C1 segment of cervical spinal cord (tissue), 14 donors: ENCODE measurements around the gene ZNF618.

Experiments used
- DNase-seq, 14 donors: peaks; one replicate each; lab custom pipeline; 2025; lab: John Stamatoyannopoulos, UW

The ZNF618 gene

DNA sequence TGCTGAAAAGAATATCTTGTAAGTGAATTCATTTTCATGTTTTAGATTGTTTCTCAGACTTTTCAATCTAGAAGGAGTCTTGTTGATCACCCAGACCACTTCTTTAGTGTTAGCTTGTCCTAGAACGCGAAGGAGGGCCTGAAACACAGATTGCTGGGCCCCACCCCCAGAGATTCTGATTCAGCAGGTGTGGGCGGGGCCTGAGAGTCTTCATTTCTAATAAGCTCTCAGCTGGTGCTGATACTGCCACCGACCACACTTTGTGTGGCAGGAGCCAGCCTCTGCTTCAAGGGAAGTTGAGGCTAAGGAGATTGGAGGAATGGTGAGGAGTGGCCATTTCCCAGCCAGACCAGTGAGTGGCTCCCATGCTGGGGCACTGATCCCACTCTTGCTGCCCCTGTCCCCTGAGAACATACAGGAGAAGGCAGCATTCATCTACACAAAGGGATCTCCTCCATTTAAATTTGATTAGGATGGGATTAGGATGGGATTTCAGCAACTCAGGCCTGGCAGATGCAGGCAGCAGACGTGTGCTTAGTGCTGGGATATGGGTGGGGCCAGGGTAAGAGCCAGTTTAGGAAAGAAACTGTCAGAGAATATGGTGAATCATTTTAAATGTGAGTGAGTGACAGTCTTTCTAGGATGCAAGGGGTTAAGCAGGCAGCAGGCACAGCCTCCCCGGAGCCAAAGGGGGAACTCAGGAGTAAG lies 35.9 kb downstream of the ZNF618 start:
- no peak for DNase-seq

DNA sequence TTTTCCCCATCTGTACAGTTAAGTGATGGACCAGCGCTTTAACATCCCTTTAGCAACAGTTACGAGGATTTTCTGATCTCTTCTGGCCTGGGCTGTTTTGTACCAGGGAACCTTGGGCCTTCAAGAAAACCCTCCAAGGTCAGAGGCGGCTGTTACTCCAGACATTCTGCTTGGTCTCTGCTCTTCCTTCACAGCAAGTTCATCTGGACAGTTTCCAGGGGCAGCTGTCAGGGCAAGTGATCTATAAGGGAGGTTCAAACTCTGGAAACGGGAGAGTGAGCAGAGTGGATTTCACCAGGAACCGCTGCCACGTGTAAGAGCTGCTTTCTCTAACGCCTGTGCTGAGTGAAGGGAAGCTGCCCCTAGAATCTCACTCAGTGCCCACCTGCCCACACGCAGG lies 36.7 kb downstream of the ZNF618 start:
- no peak for DNase-seq

DNA sequence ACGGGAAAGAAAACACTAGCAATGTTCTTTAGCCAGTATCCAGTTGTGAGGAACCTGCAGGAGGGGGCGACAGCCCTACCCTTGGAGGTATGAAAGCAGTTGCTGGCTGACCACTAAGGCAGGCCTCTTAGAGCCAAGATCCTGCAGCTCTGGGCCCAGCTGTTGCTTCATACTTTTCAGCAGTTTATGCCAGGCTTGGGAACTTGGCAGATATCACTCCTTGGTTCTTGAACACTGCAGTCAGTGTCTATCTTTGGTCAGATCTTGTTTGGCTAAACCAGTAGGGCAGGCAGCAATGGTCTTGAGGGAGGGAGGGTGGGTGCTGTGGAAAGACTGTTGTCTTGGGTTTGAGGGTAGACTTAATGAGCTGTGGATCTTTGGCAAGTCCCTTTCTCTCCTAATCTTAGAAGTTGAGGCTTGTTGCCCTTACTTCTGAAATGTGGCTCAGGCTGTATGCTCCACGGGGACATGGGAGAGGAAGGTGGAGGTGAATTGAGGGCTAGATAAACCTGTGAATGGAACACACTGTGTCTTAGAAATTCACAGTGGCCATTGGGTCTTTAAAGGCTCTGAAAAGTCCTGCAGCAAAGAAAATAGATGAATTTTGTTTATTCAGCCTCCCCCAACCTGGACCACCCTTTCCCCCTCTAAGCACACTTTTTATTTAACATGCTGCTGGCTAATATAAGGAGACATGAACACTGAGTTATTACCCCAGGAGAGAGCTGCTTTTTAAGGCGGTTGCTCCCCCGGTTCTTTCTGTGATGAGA lies 37.5 kb downstream of the ZNF618 start:
- no peak for DNase-seq

DNA sequence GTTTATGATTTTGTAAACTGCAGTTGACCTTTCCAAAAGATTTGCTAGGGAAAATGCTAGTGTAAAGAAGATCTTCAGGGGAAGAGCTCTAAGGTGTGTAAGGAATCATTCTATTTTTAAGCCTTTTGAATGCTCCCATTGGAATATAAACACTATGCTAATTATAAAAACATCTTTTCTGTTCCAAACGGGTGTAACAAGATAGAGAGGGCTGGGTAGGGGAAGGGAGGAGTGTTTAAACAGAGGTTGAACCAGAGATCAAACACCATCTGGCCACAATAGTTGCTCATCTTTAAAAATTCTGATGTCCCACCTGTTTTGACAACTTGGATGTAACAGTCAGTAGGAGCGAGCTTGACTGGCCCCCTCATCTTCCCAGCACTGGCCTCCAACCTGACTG lies 38.4 kb downstream of the ZNF618 start:
- no peak for DNase-seq

DNA sequence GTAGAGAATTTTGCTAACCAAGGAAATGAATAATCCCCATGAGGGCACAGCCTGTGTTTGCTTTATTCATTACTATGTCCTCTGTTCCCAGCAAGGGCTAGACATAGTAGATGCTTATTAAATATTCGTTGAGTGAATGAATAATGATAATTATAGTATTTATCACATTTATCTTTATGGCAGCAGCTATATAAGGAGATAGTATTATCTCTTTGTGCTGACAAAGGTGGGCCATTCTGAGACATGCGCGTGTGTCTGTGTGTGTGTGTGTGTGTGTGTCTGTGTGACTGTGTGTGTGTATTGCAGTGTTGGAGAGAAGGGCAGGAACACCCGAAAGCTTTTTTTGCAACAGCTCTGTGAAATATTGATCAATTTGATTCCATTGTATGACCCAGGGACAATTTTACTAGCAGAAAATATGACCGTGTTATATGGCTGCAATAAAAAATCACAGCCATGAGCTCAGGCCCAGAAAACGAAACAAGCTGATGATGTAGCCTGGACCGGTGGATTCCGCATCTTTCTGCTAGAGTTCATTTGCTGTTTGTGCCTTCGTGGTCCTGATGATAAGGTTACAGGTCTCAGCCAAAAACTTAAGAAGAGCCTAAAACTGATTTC lies 39.8 kb downstream of the ZNF618 start:
- no peak for DNase-seq

DNA sequence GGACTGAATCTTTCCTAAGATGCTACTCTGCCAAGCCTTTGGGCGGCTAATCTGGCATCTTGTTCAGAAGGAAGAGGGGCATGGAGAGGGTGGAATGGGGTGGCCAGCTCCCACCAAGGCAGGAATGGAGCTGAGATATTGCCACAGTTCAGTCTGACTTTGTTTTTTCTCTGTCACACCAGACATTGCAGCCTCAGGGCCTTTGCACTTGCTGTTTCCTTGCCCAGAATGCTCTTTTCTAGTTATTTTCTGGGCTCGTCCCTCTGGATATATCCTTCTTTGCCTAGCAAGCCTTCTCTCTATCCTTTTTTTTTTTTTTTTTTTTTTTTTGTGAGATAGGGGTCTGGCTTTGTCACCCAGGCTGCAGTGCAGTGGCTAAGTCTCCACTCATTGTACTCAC lies 40.8 kb downstream of the ZNF618 start:
- DNase-seq: no peak

DNA sequence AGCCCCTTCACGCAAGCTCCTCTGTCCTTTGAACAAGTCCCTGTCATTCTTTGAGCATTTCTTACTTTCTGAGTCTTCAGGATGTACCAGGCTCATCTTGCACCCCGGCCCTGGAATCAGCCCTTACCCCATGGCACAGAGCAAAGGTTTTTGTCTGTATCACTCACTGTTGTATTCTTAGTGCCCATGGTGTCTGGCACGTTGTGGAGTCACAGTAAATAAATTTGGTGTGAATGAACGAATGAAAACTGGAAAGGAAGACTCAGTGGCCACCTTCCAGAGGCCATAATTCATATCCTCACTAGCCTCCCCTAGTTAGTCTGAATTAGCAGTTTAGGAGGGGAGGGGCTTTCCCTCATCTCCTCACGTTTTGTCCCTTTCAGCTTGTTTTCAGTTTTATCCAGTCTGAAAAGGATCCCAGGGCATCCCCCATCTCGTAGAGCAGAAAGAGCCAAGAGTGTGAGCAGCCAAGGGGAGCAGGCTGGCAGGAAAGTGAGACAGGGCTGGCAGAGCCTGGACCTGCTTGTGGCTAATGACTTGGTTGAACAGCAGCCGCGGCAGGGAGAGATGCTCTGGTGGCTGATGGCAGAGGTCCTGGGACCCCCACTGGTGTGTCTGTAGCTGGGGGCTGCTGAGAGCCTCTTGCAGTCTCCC lies 42.7 kb downstream of the ZNF618 start:
- peak in 5 of 14 donors; percentile 3 to 67 (median 45) for DNase-seq

DNA sequence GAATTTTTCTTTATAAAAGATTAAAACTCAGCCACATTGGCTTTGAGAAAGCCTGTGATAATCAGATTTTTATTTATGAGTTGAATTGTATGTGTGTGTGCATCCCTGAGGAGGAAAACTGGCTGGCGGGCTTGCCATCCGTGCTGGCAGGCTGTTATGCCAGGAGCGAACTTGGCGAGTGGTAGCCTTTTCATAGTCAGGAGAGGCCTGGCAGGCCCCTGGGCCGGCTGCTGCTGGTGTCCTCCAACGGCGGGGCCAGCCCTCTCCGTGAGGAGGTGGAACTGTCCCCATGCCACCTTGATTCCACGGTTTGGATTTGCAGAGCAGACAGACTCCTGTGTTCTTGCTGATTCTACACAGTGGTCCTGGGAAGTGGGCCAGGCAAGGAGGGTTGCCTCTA lies 43.3 kb downstream of the ZNF618 start:
- DNase-seq: peak in 6 of 14 donors; percentile 7 to 80 (median 30)

DNA sequence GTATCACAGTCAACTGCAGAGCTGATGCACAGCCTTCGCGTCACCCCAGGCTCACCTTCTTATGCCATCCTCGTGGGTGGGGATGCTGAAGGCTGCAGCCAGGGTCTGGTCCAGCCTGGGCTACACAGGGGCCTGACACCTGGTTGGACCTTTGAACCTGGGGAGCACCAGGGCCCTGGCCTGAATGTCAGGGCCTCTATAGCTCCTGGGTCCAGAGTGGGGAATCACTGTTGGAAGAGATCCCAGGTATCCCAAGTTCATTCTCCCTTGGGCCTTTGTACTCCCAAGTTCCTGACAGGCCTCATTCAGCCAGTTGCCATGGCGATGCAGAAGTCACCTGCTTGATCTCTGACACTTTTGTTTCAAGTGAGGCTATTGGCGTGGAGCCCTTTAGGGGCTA lies 43.8 kb downstream of the ZNF618 start:
- no peak for DNase-seq

DNA sequence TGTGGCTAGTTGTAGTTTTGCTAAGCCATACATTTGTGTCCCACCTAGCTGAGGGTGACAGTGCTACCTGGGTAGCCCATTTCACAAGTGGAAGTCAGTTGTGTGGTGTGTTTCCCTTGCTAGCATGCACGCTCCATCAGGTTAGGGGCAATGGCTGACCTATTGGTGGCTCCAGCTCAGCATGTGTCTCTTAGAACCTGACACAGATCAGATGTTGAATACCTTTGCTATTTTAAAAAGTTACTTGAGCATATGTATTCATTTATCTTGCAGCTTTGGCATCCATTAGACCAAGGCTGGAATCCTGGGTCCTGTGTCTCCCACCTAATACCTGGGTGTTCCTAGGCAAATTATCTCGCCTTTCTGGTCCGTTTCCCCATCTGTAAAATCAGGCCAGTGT lies 44.8 kb downstream of the ZNF618 start:
- DNase-seq: no peak

DNA sequence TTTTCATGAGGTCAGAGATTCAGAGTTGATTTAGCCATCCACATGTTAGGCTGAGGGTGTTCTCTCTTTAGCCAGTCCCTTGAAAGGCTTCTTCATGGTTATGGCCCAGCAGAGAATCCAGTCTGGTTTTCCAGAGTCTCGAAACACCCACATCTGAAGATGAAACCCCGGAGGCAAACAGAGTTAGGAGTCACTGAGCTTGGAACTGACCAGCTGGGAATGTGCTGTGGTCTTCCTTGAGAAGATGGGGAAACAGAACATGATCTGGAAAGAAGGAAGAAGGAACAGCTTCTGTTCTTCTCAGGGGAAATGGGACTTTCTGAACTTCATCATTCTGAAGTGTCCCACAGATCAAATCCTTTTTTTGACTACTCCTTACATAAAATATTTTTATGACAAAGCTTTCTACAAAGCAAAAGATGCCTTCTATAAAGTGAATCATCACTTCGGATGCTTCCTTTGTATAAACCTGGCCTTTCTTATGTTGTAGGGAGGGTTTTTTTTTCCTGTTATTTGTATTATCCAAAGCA lies 45.4 kb downstream of the ZNF618 start:
- no peak for DNase-seq

DNA sequence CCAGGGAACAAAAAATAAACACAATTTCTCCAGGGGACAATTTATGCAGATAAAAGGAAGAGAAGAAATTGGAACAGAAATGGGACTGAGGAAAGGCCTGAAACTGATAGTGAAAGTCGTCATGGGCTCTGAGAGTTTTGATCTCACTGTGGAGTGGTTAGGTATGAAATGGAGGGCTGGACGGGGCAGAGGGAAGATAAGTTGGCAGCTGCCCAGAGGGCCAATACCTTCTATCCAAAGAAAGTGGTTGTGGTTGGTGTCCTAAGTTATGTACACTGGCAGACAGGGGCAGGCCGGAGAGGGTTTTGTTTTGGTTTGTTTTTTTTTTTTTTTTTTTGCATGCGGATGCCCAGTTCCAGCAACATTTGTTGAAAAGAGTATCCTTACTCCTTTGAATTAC lies 46.1 kb downstream of the ZNF618 start:
- DNase-seq: no peak

DNA sequence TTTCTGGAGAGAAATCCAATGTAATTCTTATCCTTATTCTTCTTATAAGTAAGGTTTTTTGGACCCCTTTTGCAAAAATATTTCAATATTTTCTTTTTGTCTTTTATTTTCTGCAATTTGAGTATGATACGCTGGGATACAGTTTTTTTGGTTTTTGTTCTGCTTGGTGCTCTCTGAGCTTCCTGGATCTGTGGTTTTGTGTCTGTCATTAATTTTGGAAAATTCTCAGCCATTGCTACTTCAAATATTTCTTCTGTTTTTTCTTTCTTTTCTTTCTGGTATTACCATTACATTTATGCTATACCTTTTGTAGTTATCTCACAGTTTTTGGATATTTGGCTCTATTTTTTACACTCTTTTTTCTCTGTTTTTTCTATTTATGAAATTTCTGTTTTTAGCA lies 50.1 kb downstream of the ZNF618 start:
- DNase-seq: no peak

DNA sequence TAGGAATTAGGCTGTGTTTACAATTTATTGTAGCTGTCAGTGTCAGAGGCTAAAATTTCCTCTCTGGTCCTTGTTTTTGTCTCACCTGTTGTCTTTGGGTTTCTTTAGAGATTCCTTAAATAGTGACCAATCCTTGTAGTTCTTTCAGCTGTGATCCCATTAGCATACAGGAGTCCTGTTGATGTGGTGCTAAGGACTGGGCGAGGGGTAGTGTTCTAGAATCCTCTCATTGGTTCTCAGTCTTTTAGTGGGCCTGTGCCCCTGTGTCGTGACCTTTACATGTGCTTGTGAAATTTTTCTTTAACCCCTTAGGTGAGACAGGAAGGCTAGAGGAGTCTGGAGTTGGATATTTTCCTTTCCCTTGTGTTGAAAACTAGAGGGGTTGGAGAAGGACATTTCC lies 51.2 kb downstream of the ZNF618 start:
- DNase-seq: no peak

DNA sequence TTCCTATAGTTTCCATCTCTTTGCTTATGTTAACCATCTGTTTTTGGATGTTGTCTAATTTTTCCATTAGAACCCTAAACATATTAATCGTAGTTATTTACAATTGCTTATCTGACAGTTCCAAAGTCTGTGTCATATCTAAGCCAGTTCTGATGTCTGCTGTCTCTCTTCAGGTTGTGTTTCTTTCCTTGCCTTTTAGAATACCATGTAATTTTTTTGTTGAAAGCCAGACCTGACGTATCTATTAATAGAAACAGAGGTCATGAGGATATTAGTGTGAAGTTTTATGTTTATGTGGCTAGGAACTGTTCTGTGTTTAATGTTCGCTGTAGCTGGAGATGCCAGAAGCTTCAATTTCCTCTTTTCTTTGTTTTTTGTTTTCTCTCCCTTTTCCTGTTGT lies 52.2 kb downstream of the ZNF618 start:
- DNase-seq: no peak

DNA sequence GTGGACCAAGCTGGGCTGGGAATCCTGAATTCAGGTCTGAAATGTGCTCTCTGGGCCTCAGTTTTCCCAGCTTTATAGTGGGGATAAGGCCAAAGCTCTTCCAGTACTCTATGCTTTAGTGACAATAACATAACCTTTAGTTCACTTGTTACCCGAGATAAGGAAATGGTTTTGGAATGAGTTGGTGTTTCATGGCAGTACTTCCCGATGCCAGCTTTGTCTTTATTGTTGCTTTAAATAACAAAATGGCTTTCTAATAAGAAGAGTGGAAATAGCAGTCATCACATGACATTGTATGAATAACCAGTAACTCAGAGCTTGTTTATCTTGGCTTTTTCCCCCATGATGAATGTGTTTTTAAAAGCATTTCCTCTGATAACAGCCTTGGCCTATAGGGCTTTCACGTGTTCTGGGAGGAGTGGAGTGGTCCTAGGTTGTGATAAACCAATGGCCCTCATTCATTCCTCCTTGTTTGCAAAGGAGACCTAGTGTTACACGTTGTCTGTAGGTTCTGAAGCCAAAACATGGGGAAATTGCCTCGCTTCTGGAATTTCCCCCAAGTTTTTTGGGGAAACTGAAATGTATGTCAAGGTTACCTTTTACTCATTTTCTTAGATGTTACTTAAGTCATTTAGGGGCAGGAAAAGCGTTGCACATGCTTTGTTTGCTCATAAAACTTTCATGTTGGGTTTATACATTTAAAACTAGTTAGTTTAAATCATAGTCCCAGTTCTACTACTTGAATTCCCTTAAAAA lies 53.7 kb downstream of the ZNF618 start:
- DNase-seq: no peak

DNA sequence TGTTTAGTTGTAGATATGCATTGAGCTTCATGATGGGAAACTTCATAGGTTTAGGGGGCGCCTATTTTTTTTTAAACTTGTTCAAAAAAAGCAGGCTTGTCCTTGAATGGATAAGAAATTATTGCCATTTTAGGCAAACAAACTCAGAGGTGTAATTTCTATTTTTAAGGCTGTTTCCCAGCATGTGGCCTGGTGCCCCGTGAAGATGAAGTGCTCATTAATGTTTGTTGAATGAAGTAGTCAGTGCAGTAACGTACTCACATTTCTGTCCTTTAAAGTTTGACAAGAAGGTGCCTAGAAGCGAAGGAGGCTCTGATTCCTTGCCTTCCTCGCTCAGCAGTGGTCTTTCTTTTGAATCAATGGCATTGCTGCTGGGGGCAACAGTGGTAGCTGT lies 54.3 kb downstream of the ZNF618 start:
- no peak for DNase-seq

DNA sequence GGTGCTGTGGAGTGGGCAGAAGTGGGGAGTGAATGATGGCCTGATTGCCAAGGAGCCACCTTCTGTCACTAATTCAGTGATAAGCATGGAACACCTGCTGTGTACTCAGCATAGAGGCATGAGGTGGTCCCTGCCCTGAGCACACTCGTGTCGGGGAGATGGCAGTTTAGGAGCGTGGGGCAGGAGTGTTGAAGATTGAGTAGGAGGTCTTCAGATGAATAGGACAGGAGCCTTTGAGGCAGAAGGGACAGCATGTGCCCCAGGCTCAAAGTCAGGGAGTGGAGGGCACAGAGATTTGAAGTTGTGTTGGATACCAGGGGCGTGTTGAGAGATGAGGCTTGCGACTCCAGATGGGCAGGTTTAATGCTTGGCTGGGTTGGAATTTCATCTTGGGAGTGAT lies 55.0 kb downstream of the ZNF618 start:
- DNase-seq: no peak

DNA sequence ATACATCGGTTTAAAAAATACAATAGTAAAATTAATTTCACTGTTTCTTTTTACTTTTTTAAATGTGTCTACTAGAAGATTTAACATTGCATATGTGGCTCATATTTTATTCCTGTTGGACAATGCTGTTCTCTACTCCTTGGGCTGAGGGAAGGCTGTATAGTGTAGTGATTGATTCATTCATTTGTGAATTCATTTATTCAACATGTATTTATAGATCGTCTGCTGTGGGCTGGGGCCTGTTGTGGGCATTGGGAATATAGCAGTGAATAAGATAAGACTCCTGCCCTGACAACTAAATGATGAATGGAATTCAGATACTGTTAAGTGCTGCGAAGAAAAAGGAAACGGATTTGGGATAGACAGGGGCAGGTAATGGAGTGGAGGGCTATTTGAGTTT lies 55.7 kb downstream of the ZNF618 start:
- DNase-seq: no peak

DNA sequence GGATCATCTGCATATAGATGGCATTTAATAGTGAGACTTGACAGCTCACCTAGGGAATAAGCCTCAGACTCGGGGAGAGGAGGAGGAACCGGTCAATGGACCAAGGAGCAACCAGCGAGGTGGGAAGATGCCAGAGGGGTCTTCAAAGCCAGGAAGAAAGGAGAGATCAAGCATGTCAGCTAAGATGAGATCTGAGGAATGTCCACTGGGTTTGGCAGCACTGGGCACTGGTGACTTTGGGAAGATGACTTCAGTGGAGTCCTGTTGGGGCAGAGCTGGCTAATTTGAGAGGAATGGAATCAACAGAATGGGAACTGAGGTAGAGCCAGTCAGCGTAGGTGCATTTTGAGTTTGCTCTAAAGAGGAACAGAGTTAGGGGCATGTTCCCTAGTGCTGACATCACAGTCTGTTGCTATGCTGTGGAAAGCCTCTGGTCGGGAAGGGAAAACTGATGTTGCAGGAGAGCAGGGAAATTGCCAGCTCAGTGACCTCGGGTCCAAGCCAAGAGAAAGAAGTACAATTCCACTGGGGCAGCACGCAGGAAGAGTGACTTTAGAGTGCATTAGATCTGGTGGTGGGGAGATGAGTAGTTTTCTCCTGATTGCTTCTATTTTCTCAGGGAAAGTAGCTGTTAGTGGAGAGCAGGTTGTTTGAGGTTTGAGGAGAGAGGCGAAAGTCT lies 56.9 kb downstream of the ZNF618 start:
- no peak for DNase-seq

DNA sequence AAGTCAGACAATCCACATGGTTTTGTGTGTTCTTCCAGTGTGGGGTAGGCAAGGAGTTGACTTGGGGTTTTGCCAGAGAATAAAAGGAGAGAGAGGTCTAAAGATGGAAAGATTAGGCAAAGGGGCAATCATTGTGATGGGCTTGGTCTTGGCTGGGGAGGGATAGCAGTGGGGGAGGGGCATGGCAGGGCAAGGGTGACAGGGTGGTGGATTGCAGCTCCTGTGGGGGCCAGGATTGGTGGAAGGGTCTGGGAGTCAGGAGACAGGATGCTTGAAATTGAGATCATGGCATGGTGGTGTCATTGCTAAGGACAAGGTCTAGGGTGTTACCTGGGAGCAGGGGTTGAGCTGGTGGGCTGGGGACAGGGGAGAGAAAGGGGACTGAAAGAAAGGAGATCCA lies 57.6 kb downstream of the ZNF618 start:
- no peak for DNase-seq
